HT-29 (cell line): Measurements from ENCODE around the gene ZNF174. TPM values are rescaled to one million over a fixed set of nuclear protein-coding genes. Genes with fewer than 3 reads are reported as not detected.

Source experiments
- DNase-seq: peaks from one replicate; pipeline ENCODE4 v3.0.0-alpha.2; 2015; ENCODE audit warnings: low spot score
- total RNA-seq: library from RNA; depleted of rRNA; stranded (reverse); fragments of >200 nt; shearing (Covaris generic); gene quantifications from 2 replicates; pipeline ENCODE4 v1.2.3, GENCODE V29; 2014; rRNA removed

ZNF174 gene
- total RNA-seq = 6.6 and 13.9 TPM in 2 replicates

- DNase-seq = peak; percentile 99
Observed at GRCh38 chr16:3400779-3401688, at the start of gene ZNF174, which contains the start of gene ZSCAN32. TSS of gene ZNF174 (plus strand) at chr16:3401215. CDS start at chr16:3402005, 790 bp downstream. TSS of gene ZSCAN32 (minus strand) at chr16:3401004. CDS start at chr16:3397557, 3,447 bp downstream.

GRCh38 chr16:3355589-3355988, 45.4 kb upstream of the ZNF174 start, which contains the start of gene OR2C1:
TSS of gene OR2C1 (plus strand) at chr16:3355889. CDS start at chr16:3355941, 52 bp downstream.
- DNase-seq = no peak

- no peak for DNase-seq
Observed at GRCh38 chr16:3356118-3356517, 44.9 kb upstream of the ZNF174 start.

- no peak for DNase-seq
Observed at GRCh38 chr16:3358871-3359270, 42.1 kb upstream of the ZNF174 start.

GRCh38 chr16:3362931-3363330, 38.1 kb upstream of the ZNF174 start:
- no peak for DNase-seq

- DNase-seq = peak; percentile 58
Observed at GRCh38 chr16:3363793-3364192, 37.2 kb upstream of the ZNF174 start.

GRCh38 chr16:3364774-3365427, 36.1 kb upstream of the ZNF174 start:
- DNase-seq = peak; percentile 87

GRCh38 chr16:3369073-3369472, 31.9 kb upstream of the ZNF174 start:
- no peak for DNase-seq

GRCh38 chr16:3375680-3376079, 25.3 kb upstream of the ZNF174 start:
- DNase-seq = no peak

GRCh38 chr16:3377917-3378316, 23.1 kb upstream of the ZNF174 start:
- no peak for DNase-seq

- no peak for DNase-seq
Observed at GRCh38 chr16:3383045-3383448, 18.0 kb upstream of the ZNF174 start.

- no peak for DNase-seq
Observed at GRCh38 chr16:3388325-3388724, 12.7 kb upstream of the ZNF174 start.

- no peak for DNase-seq
Observed at GRCh38 chr16:3389663-3390338, 11.2 kb upstream of the ZNF174 start.

- DNase-seq = no peak
Observed at GRCh38 chr16:3400446-3400778, 603 bp upstream of the ZNF174 start.

GRCh38 chr16:3401719-3402397, 843 bp downstream of the ZNF174 start:
- DNase-seq = peak; percentile 28

GRCh38 chr16:3408561-3409197, 7.7 kb downstream of the ZNF174 start:
- no peak for DNase-seq

GRCh38 chr16:3413730-3414379, 12.8 kb downstream of the ZNF174 start:
- DNase-seq = no peak

GRCh38 chr16:3431779-3432219, 30.8 kb downstream of the ZNF174 start:
- DNase-seq = no peak

- DNase-seq = no peak
Observed at GRCh38 chr16:3434373-3434772, 33.4 kb downstream of the ZNF174 start.

GRCh38 chr16:3439637-3440036, 38.6 kb downstream of the ZNF174 start:
- no peak for DNase-seq
